H1 (cell line): Measurements from ENCODE around the gene CWC15. TPM values are rescaled to one million over a fixed set of nuclear protein-coding genes. Genes with fewer than 3 reads are reported as not detected.

Experiments used
- CTCF ChIA-PET: fragments of 300-600 bp; sonication (Branson Sonifier 250); formaldehyde crosslinking; loops from one replicate; lab custom pipeline; 2021; ENCODE audit not compliant: partially characterized antibody; lab: Charles Lee
- POLR2A ChIA-PET: fragments of 300-600 bp; sonication (Branson Sonifier 250); formaldehyde crosslinking; loops from one replicate; lab custom pipeline; 2021; ENCODE audit warnings: inconsistent platforms; ENCODE audit not compliant: partially characterized antibody; lab: Charles Lee
- DNase-seq, 2 experiments: peaks; one replicate each; pipeline versions ENCODE4 v3.0.0 to v3.0.0-alpha.2; 2010 to 2022; ENCODE audit warnings: low spot score in 2 of 2, low read depth in 1 of 2, mixed read lengths in 1 of 2
- FAIRE-seq: peaks from 2 replicates; lab custom pipeline; 2011; peaks lifted over from hg19 to GRCh38; lab: Jason Lieb, UNC
- H2AFZ ChIP-seq: 2 replicates; pipeline ENCODE4 v1.8.1; 2012; ENCODE audit warnings: low read length, inconsistent platforms
- H2AK5ac ChIP-seq: 2 replicates; pipeline ENCODE4 v1.6.1; 2013; ENCODE audit warnings: low read depth, low read length
- H2BK120ac ChIP-seq: replicated peaks from 2 replicates; pipeline ENCODE3; 2013; ENCODE audit warnings: low read depth, low read length, inconsistent platforms
- H2BK12ac ChIP-seq: 2 replicates; pipeline ENCODE4 v1.6.1; 2013; ENCODE audit warnings: low read depth, low read length
- H2BK15ac ChIP-seq: 2 replicates; pipeline ENCODE4 v1.6.1; 2013; ENCODE audit warnings: low read length
- H2BK20ac ChIP-seq: 2 replicates; pipeline ENCODE4 v1.6.1; 2013; ENCODE audit warnings: low read length
- H2BK5ac ChIP-seq: 2 replicates; pipeline ENCODE4 v1.6.1; 2013; ENCODE audit warnings: low read depth, low read length
- H3K14ac ChIP-seq: 2 replicates; pipeline ENCODE4 v1.6.1; 2013; ENCODE audit warnings: inconsistent platforms; ENCODE audit not compliant: insufficient read length
- H3K18ac ChIP-seq: 2 replicates; pipeline ENCODE4 v1.6.1; 2013; ENCODE audit warnings: low read length; ENCODE audit errors: extremely low read depth
- H3K23ac ChIP-seq: 2 replicates; pipeline ENCODE4 v1.6.1; 2013; ENCODE audit warnings: inconsistent platforms; ENCODE audit not compliant: insufficient read length
- H3K23me2 ChIP-seq: 2 replicates; pipeline ENCODE4 v1.6.1; 2013; ENCODE audit warnings: low read depth, low read length
- H3K27ac ChIP-seq: 2 replicates; pipeline ENCODE4 v1.6.1; 2011; ENCODE audit warnings: low read depth, low read length, inconsistent platforms
- H3K27me3 ChIP-seq, 4 experiments: replicated peaks in 1 of 4; 1 replicate in 1 of 4; 2 replicates in 3 of 4; pipeline versions ENCODE4 v1.6.1 to v1.8.1; 2011 to 2013; ENCODE audit warnings: low read length in 3 of 4, mild to moderate bottlenecking in 3 of 4, inconsistent platforms in 2 of 4, mixed read lengths in 2 of 4, moderate library complexity in 1 of 4; ENCODE audit not compliant: control insufficient read depth in 3 of 4, insufficient read depth in 3 of 4; ENCODE audit errors: extremely low read depth in 1 of 4
- H3K36me3 ChIP-seq, 4 experiments: 2 replicates each; pipeline versions ENCODE4 v1.6.1 to v1.8.1; 2011 to 2013; ENCODE audit warnings: mild to moderate bottlenecking in 4 of 4, low read length in 3 of 4, moderate library complexity in 2 of 4, control low read depth in 1 of 4, inconsistent platforms in 1 of 4; ENCODE audit not compliant: insufficient read depth in 4 of 4, control insufficient read depth in 2 of 4
- H3K4ac ChIP-seq: replicated peaks from 2 replicates; pipeline ENCODE3; 2013; ENCODE audit warnings: low read length, low read depth, mixed read lengths, inconsistent platforms; ENCODE audit not compliant: insufficient read length
- H3K4me1 ChIP-seq, 4 experiments: replicated peaks in 1 of 4; 1 replicate in 1 of 4; 2 replicates in 3 of 4; pipeline versions ENCODE4 v1.6.1 to v1.8.1; 2011 to 2013; ENCODE audit warnings: low read length in 3 of 4, inconsistent platforms in 2 of 4, mixed read lengths in 1 of 4; ENCODE audit not compliant: insufficient read depth in 4 of 4, control insufficient read depth in 3 of 4
- H3K4me2 ChIP-seq, 2 experiments: 2 replicates each; pipeline versions ENCODE4 v1.6.1 to v1.8.1; 2011 to 2013; ENCODE audit warnings: low read depth in 2 of 2, low read length in 2 of 2, control low read depth in 1 of 2, inconsistent platforms in 1 of 2, mild to moderate bottlenecking in 1 of 2; ENCODE audit not compliant: insufficient read depth in 1 of 2
- H3K4me3 ChIP-seq, 4 experiments: fragments of 200-600, 300-600 bp in 1 of 4; sonication (generic), shearing (Covaris generic), sonication (Bioruptor Twin) in 1 of 4; 2 replicates each; pipeline versions ENCODE4 v1.5.1 to v1.8.1; 2011 to 2016; ENCODE audit warnings: low read length in 4 of 4, low read depth in 3 of 4, control low read depth in 2 of 4, inconsistent platforms in 2 of 4, mild to moderate bottlenecking in 2 of 4, mixed read lengths in 1 of 4, moderate library complexity in 1 of 4; ENCODE audit not compliant: insufficient read depth in 2 of 4; ENCODE audit errors: extremely low read depth in 1 of 4
- H3K56ac ChIP-seq: replicated peaks from 2 replicates; pipeline ENCODE3; 2013; ENCODE audit warnings: low read depth, mild to moderate bottlenecking, mixed read lengths, low read length, inconsistent platforms; ENCODE audit not compliant: insufficient read length
- H3K79me1 ChIP-seq: 2 replicates; pipeline ENCODE4 v1.6.1; 2013; ENCODE audit warnings: low read depth, low read length, control low read depth
- H3K79me2 ChIP-seq, 2 experiments: 2 replicates each; pipeline versions ENCODE4 v1.6.1 to v1.8.1; 2012 to 2013; ENCODE audit warnings: low read length in 2 of 2, mild to moderate bottlenecking in 2 of 2, inconsistent platforms in 1 of 2; ENCODE audit not compliant: insufficient read depth in 2 of 2, control insufficient read depth in 1 of 2
- H3K9ac ChIP-seq, 4 experiments: replicated peaks in 1 of 4; 1 replicate in 1 of 4; 2 replicates in 3 of 4; pipeline versions ENCODE4 v1.6.1 to v1.8.1; 2011 to 2013; ENCODE audit warnings: low read depth in 3 of 4, low read length in 3 of 4, control low read depth in 2 of 4, mild to moderate bottlenecking in 2 of 4, moderate library complexity in 2 of 4, inconsistent platforms in 1 of 4; ENCODE audit errors: extremely low read depth in 1 of 4
- H3K9me3 ChIP-seq, 2 experiments: 2 replicates each; pipeline versions ENCODE4 v1.6.1 to v1.8.1; 2012 to 2013; ENCODE audit warnings: mild to moderate bottlenecking in 2 of 2, moderate library complexity in 2 of 2, control low read depth in 1 of 2, inconsistent platforms in 1 of 2, low read depth in 1 of 2, low read length in 1 of 2, mixed read lengths in 1 of 2; ENCODE audit not compliant: insufficient read depth in 2 of 2
- H4K20me1 ChIP-seq, 2 experiments: replicated peaks in 1 of 2; 2 replicates each; pipeline versions ENCODE3 to v1.8.1; 2011 to 2013; ENCODE audit warnings: inconsistent platforms in 2 of 2, low read length in 2 of 2, mild to moderate bottlenecking in 1 of 2; ENCODE audit not compliant: insufficient read depth in 2 of 2, control insufficient read depth in 1 of 2
- H4K5ac ChIP-seq: 2 replicates; pipeline ENCODE4 v1.6.1; 2013; ENCODE audit warnings: low read length, low read depth, mixed read lengths, inconsistent platforms; ENCODE audit not compliant: insufficient read length
- H4K8ac ChIP-seq: 2 replicates; pipeline ENCODE4 v1.8.0; 2013; ENCODE audit warnings: mild to moderate bottlenecking, moderate library complexity, low read length, inconsistent platforms; ENCODE audit not compliant: insufficient read depth; ENCODE audit errors: extremely low read depth
- H4K91ac ChIP-seq: replicated peaks from 2 replicates; pipeline ENCODE3; 2013; ENCODE audit warnings: low read length, mixed read lengths, inconsistent platforms; ENCODE audit not compliant: insufficient read length
- JUN ChIP-seq: IDR thresholded peaks from 2 replicates; pipeline ENCODE4 v1.6.1; 2011; ENCODE audit warnings: low read depth, mild to moderate bottlenecking, improper control_type of control experiment, low read length
- KDM1A ChIP-seq: fragments of 200-600, 300-600 bp; sonication (generic); IDR thresholded peaks from 2 replicates; pipeline ENCODE4 v1.7.1; 2016; ENCODE audit warnings: mild to moderate bottlenecking, low read length, borderline replicate concordance
- SIN3A ChIP-seq, 2 experiments: IDR thresholded peaks in 1 of 2; conservative IDR thresholded peaks in 1 of 2; 2 replicates each; pipeline ENCODE4 v1.6.1; 2011 to 2012; ENCODE audit warnings: low read length in 2 of 2, improper control_type of control experiment in 1 of 2, low read depth in 1 of 2, mild to moderate bottlenecking in 1 of 2
- WGBS, 2 experiments: shearing (Covaris generic) in 1 of 2; methylation state at CpG; one replicate each; pipeline versions ENCODE4 v1.1.6 to v1.1.7; 2013 to 2015; ENCODE audit warnings: low lambda C conversion rate in 2 of 2, mixed read lengths in 2 of 2, inconsistent platforms in 1 of 2, low coverage in 1 of 2, missing lambda C conversion rate in 1 of 2; ENCODE audit not compliant: insufficient replicate concordance in 2 of 2, insufficient coverage in 1 of 2, insufficient read length in 1 of 2; ENCODE audit errors: extremely low coverage in 1 of 2, missing lambda C conversion rate in 1 of 2; 5-methylcytosine and 5-hydroxymethylcytosine counted together
- polyA plus RNA-seq, 7 experiments: library from polyadenylated mRNA; depleted of rRNA in 3 of 7; stranded (reverse) in 5 of 7; unstranded in 2 of 7; fragments of >200 nt in 5 of 7; fragments of 200-250 nt in 2 of 7; gene quantifications; 1 replicate in 5 of 7; 2 replicates in 1 of 7; 4 replicates in 1 of 7; pipeline versions ENCODE4 v1.2.1 to v1.2.3, GENCODE V29; 2011 to 2013; ENCODE audit warnings: missing spikeins in 2 of 7, mixed read lengths in 2 of 7
- total RNA-seq: library from RNA; stranded (reverse); fragmentation: NEBNext Ultra II Directional; extraction: Animal tissue kit (Norgen Biotek cat#: 25700); gene quantifications from 2 replicates; pipeline ENCODE4 v1.2.1, GENCODE V29; 2021

The CWC15 gene
- total and polyA plus RNA-seq, 2 of the 8 experiments (the other 6 are each of a cell fraction or from before 2014, with no cell fraction given), result 15.7 to 59.4 TPM

GRCh38 chr11:94948070-94948617 is 25.2 kb downstream of the CWC15 start:
- Histone ChIP-seq H2BK120ac (no peak overlapping the region), H2BK20ac (no peak overlapping the region), H2AK5ac (no peak overlapping the region), H3K27me3 (no peaks in the 10 kb centered on the region), H3K4ac (no peak overlapping the region), H2BK5ac (no peak overlapping the region), H4K20me1 (no peaks in the 10 kb centered on the region), H3K23me2 (no peaks in the 10 kb centered on the region), H4K91ac (no peak overlapping the region), H2AFZ (no peak overlapping the region), H3K4me1 (0 out of 7 replicates have a peak, but pooled peaks cover 0 to 1% (median 0%) of the 10 kb centered on the region in 4 experiments), H4K8ac (no peak overlapping the region), H3K4me3 (no peak overlapping the region), H3K23ac (no peak overlapping the region), H3K56ac (no peak overlapping the region), H3K18ac (no peak overlapping the region), H3K27ac (no peak overlapping the region), H3K14ac (no peak overlapping the region), H4K5ac (no peak overlapping the region), H3K79me2 (no peaks in the 10 kb centered on the region), H3K79me1 (no peaks in the 10 kb centered on the region), H2BK12ac (no peak overlapping the region), H3K36me3 (no peaks in the 10 kb centered on the region), H3K4me2 (no peak overlapping the region), H3K9ac (no peak overlapping the region), H2BK15ac (no peak overlapping the region), H3K9me3 (no peaks in the 10 kb centered on the region)
- no peak for DNase-seq
- TF ChIP-seq SIN3A (conservative IDR thresholded peaks at IDR 0.05 in 1 of 2, IDR thresholded peaks at IDR 0.05 in 1 of 2; ENCODE audit: low read depth in 1 of 2, low read length in 2 of 2) (no peak), JUN (no peak), KDM1A (peak; percentile 23; the same call in 1 of the 2 replicates)
- WGBS, 2 experiments, result 78% methylated on average over 4 of the region's 4 CpGs; no CpG with 5 or more reads in 1 of the 2 experiments
- no peak for FAIRE-seq
- ChIA-PET CTCF (interaction anchor here (0.6 to 1.0 kb wide), 3 partner anchors 10 to 515 kb away, joined by 3 to 4 read pairs (median 3); no protein-coding TSS in a partner anchor), POLR2A (no interaction called here)
